ENCODE measurements around the gene CGB5.

GRCh38 chr19:48997972-48998371 is 45.7 kb upstream of the CGB5 start:
- TF ChIP-seq CTCF (IDR thresholded peaks at IDR 0.05) (peak; percentile 73), POLR2AphosphoS5 (IDR thresholded peaks at IDR 0.05; ENCODE audit: low read depth, low read length) (no peak), SIN3A (IDR thresholded peaks at IDR 0.05; ENCODE audit: borderline replicate concordance, insufficient read depth, low read depth, low read length) (no peak)

All from Panc1 (cell line).